Mucosa of stomach (tissue), 1 donor: ENCODE results near the gene HUWE1.
"Not testable (repeated sequence)": the region's sequence is repeated elsewhere in the genome, so short reads cannot be mapped to it uniquely, and the experiment has no call there.

ENCODE experiments used
- H3K27me3 ChIP-seq: one replicate; pipeline ENCODE4 v1.7.0; 2013; ENCODE audit warnings: mild to moderate bottlenecking, low read length; ENCODE audit not compliant: control insufficient read depth, insufficient read depth
- H3K36me3 ChIP-seq: one replicate; pipeline ENCODE4 v1.7.0; 2013; ENCODE audit warnings: low read length; ENCODE audit not compliant: control insufficient read depth, insufficient read depth
- H3K4me1 ChIP-seq: one replicate; pipeline ENCODE4 v1.7.0; 2013; ENCODE audit warnings: mild to moderate bottlenecking, low read length; ENCODE audit not compliant: control insufficient read depth, insufficient read depth
- H3K4me3 ChIP-seq: one replicate; pipeline ENCODE4 v1.7.0; 2013; ENCODE audit warnings: low read length
- H3K9ac ChIP-seq: one replicate; pipeline ENCODE4 v1.7.0; 2013; ENCODE audit warnings: mild to moderate bottlenecking, low read length, moderate library complexity
- H3K9me3 ChIP-seq: one replicate; pipeline ENCODE4 v1.7.0; 2013; ENCODE audit warnings: mild to moderate bottlenecking, low read length, moderate library complexity; ENCODE audit not compliant: control insufficient read depth
- donor health status: Pancreatic carcinoma.

HUWE1 gene

GRCh38 chrX:53547668-53548067, 138.9 kb downstream of the HUWE1 start:
- H3K4me1 ChIP-seq, result no peaks in the 10 kb centered on the region
- H3K9ac ChIP-seq, result no peak overlapping the region
- H3K27me3 ChIP-seq, result no peaks in the 10 kb centered on the region
- no peaks in the 10 kb centered on the region for H3K9me3 ChIP-seq
- H3K4me3 ChIP-seq, result no peak overlapping the region
- peaks cover 4% of the 10 kb centered on the region for H3K36me3 ChIP-seq

GRCh38 chrX:53544936-53545335, 141.6 kb downstream of the HUWE1 start:
- Histone ChIP-seq H3K9ac (no peak overlapping the region), H3K36me3 (peaks cover 4% of the 10 kb centered on the region), H3K27me3 (no peaks in the 10 kb centered on the region)

GRCh38 chrX:53538781-53539180, 147.7 kb downstream of the HUWE1 start:
- Histone ChIP-seq H3K4me3 (no peak overlapping the region), H3K9me3 (no peaks in the 10 kb centered on the region), H3K9ac (no peak overlapping the region), H3K4me1 (no peaks in the 10 kb centered on the region), H3K27me3 (no peaks in the 10 kb centered on the region), H3K36me3 (no peaks in the 10 kb centered on the region)

More at GRCh38 chrX:53544936-53545335, 141.6 kb downstream of the HUWE1 start:
- Histone ChIP-seq H3K4me1 (no peaks in the 10 kb centered on the region), H3K9me3 (no peaks in the 10 kb centered on the region), H3K4me3 (no peak overlapping the region)

- not testable (repeated sequence) for H3K9me3 ChIP-seq, H3K36me3 ChIP-seq, H3K9ac ChIP-seq, H3K27me3 ChIP-seq, H3K4me1 ChIP-seq, H3K4me3 ChIP-seq
These were observed 155.1 kb downstream of the HUWE1 start for GRCh38 chrX:53531255-53531966.

- Histone ChIP-seq H3K9ac (no peak overlapping the region), H3K27me3 (no peaks in the 10 kb centered on the region), H3K9me3 (no peaks in the 10 kb centered on the region), H3K4me3 (no peak overlapping the region), H3K4me1 (no peaks in the 10 kb centered on the region), H3K36me3 (no peaks in the 10 kb centered on the region)
These were observed 159.5 kb downstream of the HUWE1 start for GRCh38 chrX:53526999-53527398.

GRCh38 chrX:53511322-53511721, 175.2 kb downstream of the HUWE1 start:
- Histone ChIP-seq H3K9me3 (no peaks in the 10 kb centered on the region), H3K4me3 (no peak overlapping the region), H3K36me3 (no peaks in the 10 kb centered on the region), H3K9ac (no peak overlapping the region), H3K4me1 (no peaks in the 10 kb centered on the region), H3K27me3 (no peaks in the 10 kb centered on the region)

GRCh38 chrX:53504035-53504434, 182.5 kb downstream of the HUWE1 start:
- H3K9ac ChIP-seq, H3K4me3 ChIP-seq, H3K4me1 ChIP-seq, H3K36me3 ChIP-seq, H3K9me3 ChIP-seq, H3K27me3 ChIP-seq: not testable (repeated sequence)

- Histone ChIP-seq H3K4me1 (no peaks in the 10 kb centered on the region), H3K27me3 (no peaks in the 10 kb centered on the region), H3K9me3 (no peaks in the 10 kb centered on the region), H3K9ac (no peak overlapping the region), H3K4me3 (no peak overlapping the region), H3K36me3 (no peaks in the 10 kb centered on the region)
These were observed 192.1 kb downstream of the HUWE1 start for GRCh38 chrX:53494436-53494835.

GRCh38 chrX:53486285-53486684, 200.2 kb downstream of the HUWE1 start:
- H3K9ac ChIP-seq, result no peak overlapping the region
- H3K9me3 ChIP-seq, result no peaks in the 10 kb centered on the region
- H3K4me3 ChIP-seq, result no peak overlapping the region
- peaks cover 6% of the 10 kb centered on the region for H3K27me3 ChIP-seq
- no peaks in the 10 kb centered on the region for H3K36me3 ChIP-seq
- H3K4me1 ChIP-seq, result peaks cover 3% of the 10 kb centered on the region

- no peaks in the 10 kb centered on the region for H3K36me3 ChIP-seq
- peaks cover 6% of the 10 kb centered on the region for H3K27me3 ChIP-seq
- no peak overlapping the region for H3K4me3 ChIP-seq
- H3K9ac ChIP-seq, result no peak overlapping the region
- H3K4me1 ChIP-seq, result peaks cover 3% of the 10 kb centered on the region
- no peaks in the 10 kb centered on the region for H3K9me3 ChIP-seq
These were observed 202.6 kb downstream of the HUWE1 start for GRCh38 chrX:53483838-53484405.

GRCh38 chrX:53483416-53483815, 203.1 kb downstream of the HUWE1 start:
- Histone ChIP-seq H3K4me1 (peaks cover 3% of the 10 kb centered on the region), H3K27me3 (peaks cover 6% of the 10 kb centered on the region), H3K9me3 (no peaks in the 10 kb centered on the region), H3K4me3 (no peak overlapping the region), H3K9ac (no peak overlapping the region), H3K36me3 (no peaks in the 10 kb centered on the region)
